Naive thymus-derived CD4-positive, alpha-beta T cell (primary cell): ENCODE data around the gene ST6GALNAC4. TPM values are rescaled to one million over a fixed set of nuclear protein-coding genes. Genes with fewer than 3 reads are reported as not detected.

Source experiments
- ATAC-seq: fragments of 150-1000 bp; cut with Tn5 transposase; 2 replicates; pipeline ENCODE4 v1.10.0; 2021; ENCODE audit warnings: mild to moderate bottlenecking, moderate library complexity
- CTCF ChIA-PET: fragments of 350-600 bp; sonication (Branson Sonifier 250); formaldehyde crosslinking; loops from one replicate; lab custom pipeline; 2021; ENCODE audit warnings: antibody characterized with exemption; lab: Charles Lee
- POLR2A ChIA-PET: fragments of 350-600 bp; sonication (Branson Sonifier 250); formaldehyde crosslinking; loops from one replicate; lab custom pipeline; 2021; ENCODE audit warnings: antibody characterized with exemption, inconsistent platforms; lab: Charles Lee
- DNase-seq, 9 donors: peaks; one replicate each; pipeline versions ENCODE4 v3.0.0 to v3.0.0-alpha.2; 2020 to 2022; ENCODE audit warnings: mixed read lengths in 1 of 9
- H3K27ac ChIP-seq: one replicate; pipeline ENCODE4 v1.7.0; 2013; ENCODE audit warnings: mild to moderate bottlenecking, low read depth, low read length, moderate library complexity
- H3K27me3 ChIP-seq, 2 donors: one replicate each; pipeline ENCODE4 v1.7.0; 2013; ENCODE audit warnings: low read length in 2 of 2, mild to moderate bottlenecking in 2 of 2, moderate library complexity in 2 of 2; ENCODE audit not compliant: control insufficient read depth in 2 of 2, insufficient read depth in 2 of 2
- H3K36me3 ChIP-seq, 3 experiments: 1 replicate in 2 of 3; 2 replicates in 1 of 3; pipeline ENCODE4 v1.7.0; 2013; ENCODE audit warnings: low read length in 3 of 3, mild to moderate bottlenecking in 3 of 3, moderate library complexity in 1 of 3; ENCODE audit not compliant: insufficient read depth in 3 of 3, control insufficient read depth in 2 of 3
- H3K4me1 ChIP-seq, 2 donors: one replicate each; pipeline ENCODE4 v1.7.0; 2013; ENCODE audit warnings: low read length in 2 of 2, mild to moderate bottlenecking in 2 of 2, moderate library complexity in 1 of 2; ENCODE audit not compliant: control insufficient read depth in 2 of 2, insufficient read depth in 2 of 2
- H3K4me3 ChIP-seq: 2 replicates; pipeline ENCODE4 v1.7.0; 2013; ENCODE audit warnings: mild to moderate bottlenecking, low read length
- H3K9me3 ChIP-seq, 3 experiments: 1 replicate in 2 of 3; 2 replicates in 1 of 3; pipeline ENCODE4 v1.7.0; 2013; ENCODE audit warnings: low read length in 3 of 3; ENCODE audit not compliant: control insufficient read depth in 2 of 3
- H3K27ac Mint-ChIP-seq, 9 donors: one replicate each; pipeline ENCODE4 v1.8.0; 2020 to 2022; ENCODE audit warnings: mixed read lengths in 9 of 9, mild to moderate bottlenecking in 8 of 9, moderate library complexity in 5 of 9, inconsistent platforms in 2 of 9
- H3K27me3 Mint-ChIP-seq, 5 donors: one replicate each; pipeline ENCODE4 v1.8.0; 2021 to 2022; ENCODE audit warnings: mixed read lengths in 5 of 5, mild to moderate bottlenecking in 1 of 5
- H3K36me3 Mint-ChIP-seq, 5 donors: one replicate each; pipeline ENCODE4 v1.8.0; 2020 to 2022; ENCODE audit warnings: mixed read lengths in 5 of 5, mild to moderate bottlenecking in 3 of 5, inconsistent platforms in 1 of 5
- H3K4me1 Mint-ChIP-seq, 7 donors: one replicate each; pipeline ENCODE4 v1.8.0; 2020 to 2022; ENCODE audit warnings: mixed read lengths in 7 of 7, mild to moderate bottlenecking in 3 of 7, inconsistent platforms in 1 of 7
- H3K4me3 Mint-ChIP-seq, 10 donors: one replicate each; pipeline ENCODE4 v1.8.0; 2020 to 2022; ENCODE audit warnings: mild to moderate bottlenecking in 10 of 10, mixed read lengths in 10 of 10, moderate library complexity in 6 of 10, inconsistent platforms in 2 of 10
- H3K9me3 Mint-ChIP-seq, 11 donors: one replicate each; pipeline ENCODE4 v1.8.0; 2020 to 2022; ENCODE audit warnings: mixed read lengths in 11 of 11, mild to moderate bottlenecking in 4 of 11, inconsistent platforms in 1 of 11, moderate library complexity in 1 of 11
- intact Hi-C, 2 donors: fragments of 100-400 bp; cut with micrococcal nuclease; formaldehyde crosslinking; loops; one replicate each; pipeline ENCODE4 v1.15.1; 2023
- polyA plus RNA-seq, 2 donors: library from polyadenylated mRNA; unstranded; fragments of 300-500 nt; fragmentation: Illumina TruSeq; gene quantifications; one replicate each; pipeline ENCODE4 v1.2.3, GENCODE V29; 2021
- total RNA-seq, 6 experiments: library from RNA in 5 of 6; stranded (reverse) in 5 of 6; gene quantifications; 1 replicate in 5 of 6; 2 replicates in 1 of 6; pipeline ENCODE4 v1.2.3 and lab custom pipeline; 2021 to 2026

The ST6GALNAC4 gene
- total and polyA plus RNA-seq, 7 experiments from 2014 or later = 20.0 to 51.0 (median 31.2) TPM

- CTCF ChIA-PET = interaction anchor here (0.6 to 3.3 kb wide), 35 partner anchors 9 to 1777 kb away, joined by 3 to 32 read pairs (median 4); partner anchors contain the start of genes CDK9, ENG and TOR2A
- H3K27ac ChIP-seq = no peak overlapping the region
- no peaks in the 10 kb centered on the region for H3K27me3 ChIP-seq
- POLR2A ChIA-PET = interaction anchor here (0.7 to 2.3 kb wide), 9 partner anchors 15 to 135 kb away, joined by 3 to 9 read pairs (median 4); partner anchors contain the start of genes CDK9, ENG and TOR2A
- H3K36me3 Mint-ChIP-seq = peaks cover 0 to 3% (median 0%) of the 10 kb centered on the region in 5 donors
- H3K36me3 ChIP-seq = peaks cover 0 to 7% (median 0%) of the 10 kb centered on the region in 3 experiments
- intact Hi-C loops = loop anchor here (1.0 to 5.0 kb wide), 9 partner anchors 38 to 279 kb away; partner anchors contain the start of genes CDK9 (in 2 of the 2), TOR2A (in 2 of the 2), FPGS (in 1 of the 2) and ST6GALNAC4 (in 1 of the 2)
- H3K9me3 Mint-ChIP-seq = peaks cover 0 to 1% (median 0%) of the 10 kb centered on the region in 11 donors
- H3K4me3 ChIP-seq = no peak overlapping the region
- peaks cover 12 to 13% of the 10 kb centered on the region in 2 donors for H3K4me1 ChIP-seq
- H3K9me3 ChIP-seq = no peaks in the 10 kb centered on the region
- peak overlapping the region in 1 of 9 donors; percentile 32 for H3K27ac Mint-ChIP-seq
- DNase-seq = peak; percentile 44 to 91 (median 62)
- peak; percentile 85 for ATAC-seq
- no peaks in the 10 kb centered on the region for H3K27me3 Mint-ChIP-seq
- H3K4me1 Mint-ChIP-seq = peaks cover 12 to 19% (median 16%) of the 10 kb centered on the region in 7 donors
- no peak overlapping the region for H3K4me3 Mint-ChIP-seq
These were observed 47.3 kb downstream of the ST6GALNAC4 start for GRCh38 chr9:127869310-127870152.

GRCh38 chr9:127868278-127868902, 48.5 kb downstream of the ST6GALNAC4 start:
- H3K4me1 ChIP-seq = peaks cover 12 to 13% of the 10 kb centered on the region in 2 donors
- no peak overlapping the region for H3K27ac ChIP-seq
- no peaks in the 10 kb centered on the region for H3K27me3 ChIP-seq
- H3K27ac Mint-ChIP-seq = peak overlapping the region in 1 of 9 donors; percentile 55
- H3K36me3 Mint-ChIP-seq = peaks cover 0 to 3% (median 0%) of the 10 kb centered on the region in 5 donors
- DNase-seq (peak in 1 of 9 donors; percentile 1), ATAC-seq (no peak)
- CTCF ChIA-PET = interaction anchor here (0.6 to 3.3 kb wide), 11 partner anchors 13 to 279 kb away, joined by 3 to 32 read pairs (median 5); partner anchors contain the start of genes CDK9, ENG and TOR2A
- intact Hi-C loops = loop anchor here in 1 of 2 donors (2.0 to 5.0 kb wide), 3 partner anchors 39 to 278 kb away; partner anchors contain the start of gene FPGS
- no peaks in the 10 kb centered on the region for H3K27me3 Mint-ChIP-seq
- H3K4me3 Mint-ChIP-seq = no peak overlapping the region
- peaks cover 0 to 1% (median 0%) of the 10 kb centered on the region in 11 donors for H3K9me3 Mint-ChIP-seq
- no peak overlapping the region for H3K4me3 ChIP-seq
- POLR2A ChIA-PET = interaction anchor here (2.3 kb wide), 1 partner anchor 83 kb away, joined by 7 read pairs; the partner anchor contains the start of gene CDK9
- no peaks in the 10 kb centered on the region for H3K9me3 ChIP-seq
- peaks cover 13 to 21% (median 18%) of the 10 kb centered on the region in 7 donors for H3K4me1 Mint-ChIP-seq
- H3K36me3 ChIP-seq = peaks cover 0 to 7% (median 0%) of the 10 kb centered on the region in 3 experiments

- H3K4me1 ChIP-seq = peaks cover 16 to 17% of the 10 kb centered on the region in 2 donors
- H3K9me3 Mint-ChIP-seq = peaks cover 0 to 1% (median 0%) of the 10 kb centered on the region in 11 donors
- H3K27ac Mint-ChIP-seq = no peak overlapping the region
- DNase-seq = no peak
- no peak for ATAC-seq
- ChIA-PET CTCF (interaction anchor here (0.6 kb wide), 1 partner anchor 132 kb away, joined by 3 read pairs; the partner anchor contains the start of gene TOR2A), POLR2A (interaction anchor here (0.6 kb wide), 1 partner anchor 259 kb away, joined by 3 read pairs; no protein-coding TSS in a partner anchor)
- peaks cover 0 to 7% (median 0%) of the 10 kb centered on the region in 3 experiments for H3K36me3 ChIP-seq
- no peaks in the 10 kb centered on the region for H3K9me3 ChIP-seq
- H3K36me3 Mint-ChIP-seq = peaks cover 0 to 3% (median 0%) of the 10 kb centered on the region in 5 donors
- H3K4me1 Mint-ChIP-seq = peaks cover 14 to 28% (median 25%) of the 10 kb centered on the region in 7 donors
- no peak overlapping the region for H3K4me3 Mint-ChIP-seq
- intact Hi-C loops = loop anchor here in 1 of 2 donors (2.0 to 5.0 kb wide), 3 partner anchors 40 to 277 kb away; partner anchors contain the start of gene FPGS
- no peaks in the 10 kb centered on the region for H3K27me3 Mint-ChIP-seq
- H3K27ac ChIP-seq = no peak overlapping the region
- no peaks in the 10 kb centered on the region for H3K27me3 ChIP-seq
- H3K4me3 ChIP-seq = no peak overlapping the region
These were observed 49.2 kb downstream of the ST6GALNAC4 start for GRCh38 chr9:127867356-127868277.

GRCh38 chr9:127866535-127866934, 50.3 kb downstream of the ST6GALNAC4 start:
- H3K4me3 Mint-ChIP-seq = no peak overlapping the region
- H3K27me3 Mint-ChIP-seq = no peaks in the 10 kb centered on the region
- POLR2A ChIA-PET = interaction anchor here (1.5 kb wide), 1 partner anchor 22 kb away, joined by 4 read pairs; no protein-coding TSS in a partner anchor

GRCh38 chr9:127865645-127866464, 51.0 kb downstream of the ST6GALNAC4 start:
- peak in 7 of 9 donors; percentile 33 to 62 (median 59) for DNase-seq
- Histone ChIP-seq H3K36me3 (peaks cover 0 to 7% (median 0%) of the 10 kb centered on the region in 3 experiments), H3K4me1 (peaks cover 34 to 35% of the 10 kb centered on the region in 2 donors), H3K4me3 (no peak overlapping the region), H3K27me3 (no peaks in the 10 kb centered on the region), H3K27ac (peak overlapping the region; percentile 57), H3K9me3 (no peaks in the 10 kb centered on the region)
- peak overlapping the region in 4 of 10 donors; percentile 1 to 14 (median 6) for H3K4me3 Mint-ChIP-seq
- intact Hi-C loops = loop anchor here in 1 of 2 donors (1.0 to 5.0 kb wide), 4 partner anchors 12 to 131 kb away; partner anchors contain the start of genes ENG, FPGS and TOR2A
- ChIA-PET CTCF (interaction anchor here (0.9 to 1.7 kb wide), 3 partner anchors 45 to 82 kb away, joined by 3 to 4 read pairs (median 3); no protein-coding TSS in a partner anchor), POLR2A (interaction anchor here (0.6 to 1.8 kb wide), 4 partner anchors 11 to 226 kb away, joined by 3 to 10 read pairs (median 4); partner anchors contain the start of gene ENG)
- H3K4me1 Mint-ChIP-seq = peaks cover 22 to 46% (median 43%) of the 10 kb centered on the region in 7 donors
- peaks cover 0 to 3% (median 0%) of the 10 kb centered on the region in 5 donors for H3K36me3 Mint-ChIP-seq
- H3K27me3 Mint-ChIP-seq = no peaks in the 10 kb centered on the region
- H3K27ac Mint-ChIP-seq = peak overlapping the region; percentile 21 to 90 (median 57)
- ATAC-seq = peak; percentile 41
- peaks cover 0 to 1% (median 0%) of the 10 kb centered on the region in 11 donors for H3K9me3 Mint-ChIP-seq

More at GRCh38 chr9:127866535-127866934, 50.3 kb downstream of the ST6GALNAC4 start:
- no peak for ATAC-seq
- H3K27ac Mint-ChIP-seq = peak overlapping the region in 8 of 9 donors; percentile 21 to 84 (median 54)
- peaks cover 27 to 28% of the 10 kb centered on the region in 2 donors for H3K4me1 ChIP-seq
- no peaks in the 10 kb centered on the region for H3K27me3 ChIP-seq
- peaks cover 0 to 1% (median 0%) of the 10 kb centered on the region in 11 donors for H3K9me3 Mint-ChIP-seq
- no peak overlapping the region for H3K27ac ChIP-seq
- CTCF ChIA-PET = no interaction called here
- intact Hi-C loops = loop anchor here in 1 of 2 donors (5.0 kb wide), 2 partner anchors 41 to 64 kb away; partner anchors contain the start of gene FPGS
- peaks cover 0 to 7% (median 0%) of the 10 kb centered on the region in 3 experiments for H3K36me3 ChIP-seq
- no peaks in the 10 kb centered on the region for H3K9me3 ChIP-seq
- H3K36me3 Mint-ChIP-seq = peaks cover 0 to 3% (median 0%) of the 10 kb centered on the region in 5 donors
- H3K4me1 Mint-ChIP-seq = peaks cover 16 to 39% (median 36%) of the 10 kb centered on the region in 7 donors
- H3K4me3 ChIP-seq = no peak overlapping the region
- no peak for DNase-seq
